SK-N-SH (cell line): ENCODE results near the gene SLFN14.

Source experiments
- CTCF ChIP-seq: fragments of 200-600 bp; sonication (generic); IDR thresholded peaks from 2 replicates; pipeline ENCODE4 v1.6.1; 2017; ENCODE audit warnings: antibody characterized with exemption, mild to moderate bottlenecking, moderate library complexity
- MAX ChIP-seq: IDR thresholded peaks from 2 replicates; pipeline ENCODE4 v1.4.0; 2012; ENCODE audit warnings: low read depth
- MXI1 ChIP-seq: IDR thresholded peaks from 2 replicates; pipeline ENCODE4 v1.6.1; 2012; ENCODE audit warnings: mild to moderate bottlenecking, low read depth, low read length, improper control_type of control experiment
- NRF1 ChIP-seq: IDR thresholded peaks from 2 replicates; pipeline ENCODE4 v1.6.1; 2012; ENCODE audit warnings: low read depth, mild to moderate bottlenecking, low read length
- TCF12 ChIP-seq: IDR thresholded peaks from 2 replicates; pipeline ENCODE4 v1.4.0; 2012

GRCh38 chr17:35597604-35598003, 37.0 kb upstream of the SLFN14 start:
- TF ChIP-seq NRF1 (no peak), MAX (no peak), CTCF (no peak), MXI1 (no peak), TCF12 (no peak)
